HAP-1 (cell line): ENCODE results near the gene CLSTN1.
A peak's percentile ranks its signal among the peaks of the same experiment; 100 is the strongest.

Source experiments
- DNase-seq, 2 experiments: peaks; one replicate each; pipeline ENCODE4 v3.0.0-alpha.2; 2016 to 2020; ENCODE audit warnings: low spot score in 2 of 2
- H3K27me3 ChIP-seq: fragments of 250-450 bp; sonication (Bioruptor Pico); 2 replicates; pipeline ENCODE4 v1.5.1; 2020; ENCODE audit warnings: low read depth, mild to moderate bottlenecking, moderate library complexity
- H3K36me3 ChIP-seq: fragments of 250-450 bp; sonication (Bioruptor Pico); replicated peaks from 2 replicates; pipeline ENCODE4 v1.5.1; 2020; ENCODE audit warnings: mild to moderate bottlenecking
- H3K4me1 ChIP-seq: fragments of 250-450 bp; sonication (Bioruptor Pico); 2 replicates; pipeline ENCODE4 v1.5.1; 2020; ENCODE audit warnings: mild to moderate bottlenecking
- H3K4me3 ChIP-seq: fragments of 250-450 bp; sonication (Bioruptor Pico); 2 replicates; pipeline ENCODE4 v1.5.1; 2020; ENCODE audit warnings: mild to moderate bottlenecking, moderate library complexity
- H3K9me3 ChIP-seq: fragments of 250-450 bp; sonication (Bioruptor Pico); 2 replicates; pipeline ENCODE4 v1.5.1; 2020; ENCODE audit warnings: mild to moderate bottlenecking, moderate library complexity
- in situ Hi-C: fragments of 300-500 bp; cut with MboI; formaldehyde crosslinking; loops from 3 replicates; pipeline ENCODE4 v1.14.3; 2020; ENCODE audit warnings: low sequenced_read_pairs, inconsistent platforms, mixed read lengths

CLSTN1 gene

DNA sequence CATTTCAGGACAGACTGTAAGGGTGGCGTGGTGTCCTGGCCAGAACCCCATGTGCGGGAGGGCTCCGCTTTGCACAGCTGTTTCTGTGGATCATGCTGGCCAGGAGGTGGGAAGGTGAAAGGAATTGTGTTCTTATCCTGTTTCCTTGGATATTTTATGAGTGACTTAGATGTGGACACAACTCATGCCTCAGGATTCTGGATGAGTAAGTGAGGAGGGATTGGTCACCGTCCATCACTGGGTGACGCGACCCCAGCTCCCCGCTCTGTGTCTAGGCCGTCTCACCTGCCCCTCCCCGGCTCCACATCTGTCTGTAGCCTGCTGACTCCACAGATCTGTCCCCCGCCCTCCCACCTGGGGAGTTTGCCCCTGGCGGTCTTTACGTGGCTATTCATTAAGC lies 123.4 kb downstream of the CLSTN1 start:
- Histone ChIP-seq H3K27me3 (no peaks in the 10 kb centered on the region), H3K9me3 (0 out of 2 replicates have a peak, but pooled peaks cover 6% of the 10 kb centered on the region), H3K36me3 (no peaks in the 10 kb centered on the region), H3K4me1 (peaks cover 5% of the 10 kb centered on the region), H3K4me3 (no peak overlapping the region)
- no peak for DNase-seq
- in situ Hi-C loops: no loop called here

DNA sequence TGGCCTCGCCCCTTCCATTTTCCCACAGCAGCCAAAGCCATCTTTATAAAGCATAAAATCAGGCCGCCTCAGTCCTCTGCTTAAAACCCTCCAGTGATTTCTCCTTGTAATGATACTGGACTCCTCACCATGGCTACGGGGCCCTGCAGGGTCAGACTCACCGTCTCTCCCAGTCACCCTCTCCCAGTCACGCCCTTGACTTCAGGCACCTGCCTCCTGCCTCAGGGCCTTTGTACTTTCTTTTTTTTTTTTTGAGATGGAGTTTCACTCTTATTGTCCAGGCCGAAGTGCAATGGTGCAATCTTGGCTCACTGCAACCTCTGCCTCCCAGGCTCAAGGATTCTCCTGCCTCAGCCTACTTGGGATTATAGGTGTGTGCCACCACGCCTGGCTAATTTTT lies 124.4 kb downstream of the CLSTN1 start:
- no peaks in the 10 kb centered on the region for H3K36me3 ChIP-seq
- in situ Hi-C loops: no loop called here
- H3K9me3 ChIP-seq: 0 out of 2 replicates have a peak, but pooled peaks cover 5% of the 10 kb centered on the region
- H3K4me3 ChIP-seq: no peak overlapping the region
- H3K4me1 ChIP-seq: no peaks in the 10 kb centered on the region
- H3K27me3 ChIP-seq: no peaks in the 10 kb centered on the region
- no peak for DNase-seq

DNA sequence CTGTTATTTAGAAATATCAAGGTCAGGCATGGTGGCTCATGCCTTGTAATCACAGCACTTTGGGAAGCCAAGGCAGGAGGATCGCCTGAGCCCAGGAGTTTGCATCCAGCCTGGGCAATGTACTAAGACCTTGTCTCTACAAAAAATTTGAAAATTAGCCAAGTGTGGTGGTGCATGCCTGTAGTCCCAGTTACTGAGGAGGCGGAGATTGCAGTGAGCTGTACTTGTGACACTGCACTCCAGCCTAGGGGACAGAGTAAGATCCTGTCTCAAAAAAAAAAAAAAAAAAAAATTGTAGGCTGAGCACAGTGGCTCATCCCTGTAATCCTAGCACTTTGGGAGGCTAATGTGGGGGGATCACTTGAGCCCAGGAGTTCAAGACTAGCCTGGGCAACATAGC lies 127.0 kb downstream of the CLSTN1 start:
- DNase-seq: no peak
- in situ Hi-C loops: no loop called here
- Histone ChIP-seq H3K27me3 (no peaks in the 10 kb centered on the region), H3K4me3 (no peak overlapping the region), H3K4me1 (no peaks in the 10 kb centered on the region), H3K36me3 (no peaks in the 10 kb centered on the region), H3K9me3 (no peaks in the 10 kb centered on the region)

DNA sequence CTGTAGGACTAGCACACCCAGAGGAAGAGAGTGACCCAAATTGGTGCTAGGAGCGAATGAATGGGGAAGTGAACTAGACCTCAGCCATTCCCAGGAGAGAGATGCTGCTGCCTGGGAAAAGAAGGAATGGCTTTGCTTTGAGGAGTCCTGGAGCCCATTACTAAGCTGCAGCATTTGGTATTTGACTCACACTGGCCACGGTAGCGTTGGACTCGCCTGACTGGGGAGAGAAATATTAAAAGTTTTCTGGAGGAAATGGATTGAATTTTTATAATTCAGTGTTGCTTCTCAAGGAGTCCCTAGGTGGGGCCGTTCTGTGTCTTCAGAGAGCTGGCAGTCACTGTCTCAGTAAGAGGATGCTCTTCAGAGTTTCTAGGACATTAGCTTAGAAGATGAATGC lies 132.1 kb downstream of the CLSTN1 start:
- Histone ChIP-seq H3K4me1 (peaks cover 12% of the 10 kb centered on the region), H3K36me3 (no peaks in the 10 kb centered on the region), H3K9me3 (no peaks in the 10 kb centered on the region), H3K27me3 (no peaks in the 10 kb centered on the region), H3K4me3 (no peak overlapping the region)
- no peak for DNase-seq
- in situ Hi-C loops: no loop called here

DNA sequence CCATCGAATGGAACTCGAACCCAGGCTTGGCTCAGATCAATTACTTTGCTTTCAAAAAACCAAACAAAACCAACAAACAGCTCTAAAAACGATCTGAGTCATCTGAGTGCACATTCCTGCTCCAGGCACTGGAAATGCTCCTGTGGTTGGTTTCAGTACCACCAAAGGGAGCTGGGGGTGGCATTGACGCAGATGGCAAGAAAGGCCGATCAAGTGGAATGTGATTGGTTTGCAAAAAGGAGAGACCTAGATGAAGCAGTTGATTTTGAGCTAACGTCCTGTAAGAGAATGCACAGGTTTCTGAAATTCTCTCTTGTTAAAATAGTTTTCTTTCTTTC lies 132.7 kb downstream of the CLSTN1 start:
- H3K9me3 ChIP-seq: no peaks in the 10 kb centered on the region
- in situ Hi-C loops: no loop called here
- no peaks in the 10 kb centered on the region for H3K36me3 ChIP-seq
- peaks cover 13% of the 10 kb centered on the region for H3K4me1 ChIP-seq
- no peaks in the 10 kb centered on the region for H3K27me3 ChIP-seq
- DNase-seq: no peak
- H3K4me3 ChIP-seq: no peak overlapping the region

DNA sequence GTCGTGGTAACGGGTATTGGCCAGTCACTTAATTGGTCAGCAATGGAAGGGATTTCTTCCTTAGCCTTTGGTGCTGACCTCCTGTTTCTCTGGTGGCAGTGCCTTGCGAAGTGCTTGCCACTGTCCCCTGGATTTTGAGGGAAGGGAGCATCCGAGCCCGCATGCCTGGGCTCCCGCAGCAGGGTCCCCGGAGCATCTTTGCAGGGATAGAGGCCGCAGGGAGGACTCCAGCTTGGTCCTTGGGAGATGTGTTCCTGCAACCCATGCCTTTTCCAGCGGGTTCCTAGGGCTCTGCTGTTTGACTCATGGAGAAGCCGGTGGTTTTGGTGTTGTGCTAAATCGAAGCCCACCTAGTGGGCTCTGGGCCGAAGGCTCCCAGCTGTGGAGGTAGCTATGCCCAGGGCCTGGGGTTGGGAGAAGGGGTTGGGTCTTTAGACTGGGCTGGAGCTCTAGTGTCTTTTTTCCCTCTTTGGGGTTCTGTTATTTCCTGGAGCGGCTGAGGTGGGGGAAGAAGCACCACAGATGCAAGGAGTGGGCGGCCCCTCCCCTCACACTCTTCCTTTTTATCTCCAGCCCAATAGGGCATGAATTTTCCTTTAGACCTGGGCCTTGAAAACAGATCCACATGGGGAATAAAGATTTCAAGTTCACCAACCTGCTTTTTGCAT lies 133.2 kb downstream of the CLSTN1 start:
- Histone ChIP-seq H3K27me3 (no peaks in the 10 kb centered on the region), H3K9me3 (no peaks in the 10 kb centered on the region), H3K4me3 (no peak overlapping the region), H3K36me3 (no peaks in the 10 kb centered on the region), H3K4me1 (peaks cover 13% of the 10 kb centered on the region)
- in situ Hi-C loops: no loop called here
- DNase-seq: no peak

DNA sequence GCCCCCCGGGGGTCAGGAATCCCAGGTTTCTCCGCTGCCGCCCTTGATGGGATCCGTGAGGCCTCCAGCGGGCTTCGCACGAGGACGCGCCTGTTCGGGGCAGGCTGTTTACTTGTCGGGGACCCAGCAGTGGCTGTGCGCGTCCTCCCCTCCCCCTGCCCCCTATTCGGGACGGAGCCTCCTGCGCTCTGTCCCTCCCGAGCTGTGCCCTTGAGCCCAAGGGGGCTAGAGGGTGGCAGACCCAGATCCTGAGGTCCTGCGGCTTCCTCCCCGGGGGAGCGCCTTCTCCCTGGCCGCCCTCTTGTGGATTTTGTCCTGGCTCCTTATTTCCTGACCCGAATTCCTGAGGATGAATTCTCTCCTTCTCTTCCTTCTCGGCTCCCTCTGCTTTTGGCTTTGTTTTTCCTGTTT lies 133.8 kb downstream of the CLSTN1 start:
- Histone ChIP-seq H3K9me3 (no peaks in the 10 kb centered on the region), H3K27me3 (no peaks in the 10 kb centered on the region), H3K36me3 (no peaks in the 10 kb centered on the region), H3K4me3 (peak overlapping the region; percentile 46), H3K4me1 (peaks cover 13% of the 10 kb centered on the region)
- in situ Hi-C loops: no loop called here
- peak in 1 of 2 experiments; percentile 52 for DNase-seq

DNA sequence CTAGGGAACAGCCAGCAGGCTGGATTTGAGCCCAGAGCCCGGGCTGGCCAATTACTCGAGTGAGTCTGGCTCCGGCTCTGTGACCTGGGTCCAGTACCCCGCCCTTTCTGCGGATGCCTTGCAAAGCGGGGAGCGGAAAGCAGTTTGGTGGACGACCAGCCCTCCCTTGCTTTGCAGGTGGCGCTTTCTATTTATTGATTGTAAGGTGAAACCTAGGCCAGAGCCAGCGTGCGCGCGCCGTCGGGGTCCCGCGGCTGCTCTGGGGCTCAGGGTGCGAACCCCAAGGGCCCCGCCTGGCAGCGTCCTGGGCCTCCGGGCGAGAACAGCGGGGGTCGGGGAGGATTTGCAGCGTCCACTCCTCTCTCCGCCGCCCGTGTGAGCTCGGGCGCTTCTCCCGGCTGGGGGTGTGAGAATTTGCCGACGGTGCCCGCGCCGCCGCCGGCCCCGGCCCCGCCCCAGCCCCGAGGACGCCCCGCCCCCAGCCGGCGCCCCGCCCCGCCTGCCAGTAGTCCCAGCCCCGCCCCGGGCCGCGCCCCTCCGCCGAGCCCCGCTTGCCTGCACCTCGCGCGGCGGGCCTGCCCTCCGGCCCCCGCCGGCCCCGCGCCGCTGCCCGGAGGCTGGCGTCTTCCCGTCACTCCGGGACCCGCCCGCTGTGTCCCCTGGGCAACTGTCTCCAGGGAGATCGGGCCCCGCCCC lies 134.6 kb downstream of the CLSTN1 start:
- peak overlapping the region; percentile 46 for H3K4me3 ChIP-seq
- in situ Hi-C loops: no loop called here
- DNase-seq: peak; percentile 78 to 93
- no peaks in the 10 kb centered on the region for H3K36me3 ChIP-seq
- H3K27me3 ChIP-seq: no peaks in the 10 kb centered on the region
- peaks cover 13% of the 10 kb centered on the region for H3K4me1 ChIP-seq
- H3K9me3 ChIP-seq: no peaks in the 10 kb centered on the region

DNA sequence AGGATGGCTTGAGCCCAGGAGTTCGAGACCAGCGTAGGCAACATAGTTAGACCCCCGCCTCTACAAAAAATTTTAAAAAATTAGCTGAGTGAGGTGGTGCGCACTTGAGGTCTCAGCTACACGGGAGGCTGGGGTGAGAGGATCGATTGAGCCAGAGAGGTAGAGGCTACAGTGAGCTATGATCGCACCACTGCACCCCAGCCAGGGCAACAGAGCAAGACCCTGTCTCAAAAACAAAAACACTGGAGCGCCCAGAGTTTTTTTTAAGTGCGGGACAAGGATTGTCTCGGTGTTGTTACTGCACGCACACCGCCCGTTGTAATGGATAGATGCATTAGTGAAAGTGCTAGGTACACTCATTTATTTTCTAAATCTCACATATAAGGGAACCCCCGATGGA lies 135.2 kb downstream of the CLSTN1 start:
- Histone ChIP-seq H3K4me1 (peaks cover 13% of the 10 kb centered on the region), H3K27me3 (no peaks in the 10 kb centered on the region), H3K4me3 (peak overlapping the region; percentile 46), H3K9me3 (no peaks in the 10 kb centered on the region), H3K36me3 (peaks cover 2% of the 10 kb centered on the region; the same call in 1 of the 2 replicates)
- no peak for DNase-seq
- in situ Hi-C loops: no loop called here

DNA sequence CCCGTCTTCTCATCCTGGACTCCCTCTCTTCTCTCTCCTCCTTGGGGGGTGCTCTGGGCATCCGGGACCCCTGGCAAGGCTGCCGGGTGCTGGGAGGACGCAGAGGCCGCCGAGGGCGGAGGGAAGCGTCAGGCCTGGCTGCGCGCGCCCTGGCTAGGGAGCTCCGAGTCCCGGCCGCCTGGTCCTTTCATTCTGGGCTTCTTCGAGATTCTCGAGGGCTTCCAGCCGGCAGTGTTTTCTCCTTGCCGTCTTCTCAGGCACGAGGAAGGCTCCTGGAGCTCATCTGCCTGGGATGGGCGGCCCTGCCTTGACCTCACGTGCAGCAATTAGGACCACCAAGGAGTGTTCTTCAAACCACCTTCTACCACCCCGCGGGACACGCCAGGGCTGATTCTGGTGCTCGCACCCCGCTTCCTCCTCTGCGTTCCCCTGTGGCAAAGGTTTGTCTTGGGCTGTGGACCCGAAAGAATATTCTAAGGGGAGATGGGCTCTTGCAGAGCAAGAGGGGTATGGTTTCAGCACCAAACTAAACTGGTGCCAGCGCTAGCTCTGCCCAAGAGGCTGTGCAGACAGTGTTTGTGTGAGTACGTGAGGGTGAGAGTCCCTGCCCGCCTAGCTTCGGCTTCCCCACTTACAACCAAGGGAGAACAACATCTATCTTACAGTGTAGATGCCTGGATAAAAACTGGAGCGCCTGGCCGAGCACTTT lies 135.7 kb downstream of the CLSTN1 start:
- no peaks in the 10 kb centered on the region for H3K27me3 ChIP-seq
- no peak for DNase-seq
- no peaks in the 10 kb centered on the region for H3K9me3 ChIP-seq
- peak overlapping the region; percentile 72 for H3K4me3 ChIP-seq
- peaks cover 3% of the 10 kb centered on the region; the same call in 1 of the 2 replicates for H3K36me3 ChIP-seq
- peaks cover 13% of the 10 kb centered on the region for H3K4me1 ChIP-seq
- in situ Hi-C loops: no loop called here

DNA sequence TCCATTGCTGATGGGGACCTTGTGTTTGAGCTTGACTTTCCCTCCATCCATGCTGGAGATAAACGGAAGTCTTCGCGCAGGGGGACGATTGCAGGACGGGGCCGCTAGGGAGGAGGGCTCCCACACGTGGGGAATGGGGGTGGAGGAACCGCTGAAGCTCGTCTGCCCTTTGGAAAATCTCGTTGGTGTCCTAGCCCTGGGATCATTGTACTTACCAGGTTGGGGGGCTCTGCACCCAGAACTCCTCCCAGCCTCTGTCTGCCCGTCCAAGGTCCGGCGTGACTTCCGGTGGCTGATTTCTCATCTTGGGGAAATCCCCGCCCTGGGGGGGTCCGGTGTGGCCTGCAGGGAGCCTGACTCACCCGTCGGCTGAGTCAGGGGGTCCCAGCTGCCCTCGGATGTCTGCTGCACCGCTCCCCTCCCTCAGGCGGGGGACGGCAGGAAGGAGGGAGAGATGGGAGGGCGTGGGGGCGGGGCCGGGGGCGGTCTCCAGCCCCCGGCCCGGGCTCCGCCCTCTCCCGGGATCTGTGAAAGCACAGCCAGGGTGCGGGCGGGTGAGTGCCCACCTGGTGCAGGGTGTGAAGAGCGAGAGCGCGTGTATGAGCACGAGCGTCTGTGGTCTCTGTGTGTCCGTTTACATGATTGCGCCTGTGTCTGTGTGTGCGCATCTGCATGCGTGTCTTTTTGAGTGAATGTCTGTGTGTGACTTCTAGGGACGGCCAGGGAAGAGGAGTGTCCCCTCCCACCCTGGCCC lies 136.5 kb downstream of the CLSTN1 start:
- Histone ChIP-seq H3K9me3 (no peaks in the 10 kb centered on the region), H3K27me3 (no peaks in the 10 kb centered on the region), H3K36me3 (peaks cover 3% of the 10 kb centered on the region; the same call in 1 of the 2 replicates), H3K4me3 (peak overlapping the region; percentile 72), H3K4me1 (peaks cover 13% of the 10 kb centered on the region)
- in situ Hi-C loops: no loop called here
- peak; percentile 62 to 86 for DNase-seq

DNA sequence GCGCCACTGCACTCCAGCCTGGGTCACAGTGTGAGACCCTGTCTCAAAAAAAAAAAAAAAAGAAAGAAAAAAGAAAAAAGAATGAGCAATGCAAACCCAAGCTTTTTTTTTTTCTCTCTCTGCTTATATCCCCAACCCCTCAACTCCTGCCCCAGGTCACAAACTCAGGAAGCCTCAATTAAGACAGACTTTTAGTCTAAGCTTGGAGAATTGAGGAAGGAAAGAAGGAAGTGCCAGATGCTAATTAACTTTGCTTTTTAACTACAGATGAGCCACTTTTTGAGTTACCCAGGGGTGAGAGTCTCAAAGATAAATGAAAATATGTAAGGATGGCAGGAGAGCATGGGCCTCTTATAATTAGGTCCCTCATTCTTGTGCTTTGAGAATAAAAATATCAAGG lies 139.0 kb downstream of the CLSTN1 start:
- in situ Hi-C loops: no loop called here
- peaks cover 13% of the 10 kb centered on the region for H3K4me1 ChIP-seq
- no peak overlapping the region for H3K4me3 ChIP-seq
- H3K9me3 ChIP-seq: no peaks in the 10 kb centered on the region
- no peaks in the 10 kb centered on the region for H3K27me3 ChIP-seq
- peaks cover 3% of the 10 kb centered on the region; the same call in 1 of the 2 replicates for H3K36me3 ChIP-seq
- DNase-seq: no peak

DNA sequence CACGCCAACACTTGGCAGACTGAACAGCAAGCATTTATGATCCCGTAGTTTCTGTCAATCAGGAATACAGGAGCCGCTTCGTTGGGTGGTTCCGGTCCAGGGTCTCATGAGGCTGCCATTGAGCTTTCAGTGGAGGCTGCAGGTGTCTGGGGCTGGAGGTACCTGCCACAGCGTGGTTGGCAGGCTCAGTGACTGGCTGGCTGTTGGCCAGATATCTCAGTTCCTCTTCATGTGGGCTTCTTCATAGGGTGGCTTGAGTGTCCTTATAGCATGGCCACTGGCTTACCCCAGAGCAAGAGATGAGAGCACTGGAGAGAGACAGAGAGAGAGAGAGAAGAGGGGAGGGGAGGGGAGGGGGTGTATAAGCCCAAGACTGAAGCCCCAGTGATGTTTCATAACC lies 142.9 kb downstream of the CLSTN1 start:
- Histone ChIP-seq H3K4me1 (no peaks in the 10 kb centered on the region), H3K4me3 (no peak overlapping the region), H3K9me3 (no peaks in the 10 kb centered on the region), H3K36me3 (peaks cover 3% of the 10 kb centered on the region; the same call in 1 of the 2 replicates), H3K27me3 (no peaks in the 10 kb centered on the region)
- DNase-seq: no peak
- in situ Hi-C loops: no loop called here
